Measurements from ENCODE around the gene FKBP11.
A peak's percentile ranks its signal among the peaks of the same experiment; 100 is the strongest.

Gene FKBP11

GRCh38 chr12:48925304-48926011 lies at the start of gene FKBP11:
Gene FKBP11 (minus strand): TSS chr12:48925492. CDS start chr12:48925428, 64 bp downstream.
- DNase-seq, result peak; percentile 81

- peak; percentile 53 for DNase-seq
Measured at GRCh38 chr12:48973941-48974673, 48.8 kb upstream of the FKBP11 start.

GRCh38 chr12:48973531-48973930 lies 48.2 kb upstream of the FKBP11 start:
- DNase-seq, result no peak

GRCh38 chr12:48972952-48973483 lies 47.7 kb upstream of the FKBP11 start:
- DNase-seq, result no peak

- DNase-seq, result no peak
Measured at GRCh38 chr12:48972213-48972951, 47.1 kb upstream of the FKBP11 start.

- no peak for DNase-seq
Measured at GRCh38 chr12:48970702-48971334, 45.5 kb upstream of the FKBP11 start.

- peak; percentile 51 for DNase-seq
Measured at GRCh38 chr12:48969833-48970701, 44.8 kb upstream of the FKBP11 start.

- no peak for DNase-seq
Measured at GRCh38 chr12:48969160-48969771, 44.0 kb upstream of the FKBP11 start.

GRCh38 chr12:48968467-48968866 lies 43.2 kb upstream of the FKBP11 start:
- no peak for DNase-seq

- DNase-seq, result no peak
Measured at GRCh38 chr12:48967991-48968390, 42.7 kb upstream of the FKBP11 start.

GRCh38 chr12:48966177-48966895 lies 41.0 kb upstream of the FKBP11 start:
- no peak for DNase-seq

GRCh38 chr12:48965298-48965838 lies 40.1 kb upstream of the FKBP11 start:
- DNase-seq, result no peak

GRCh38 chr12:48961801-48962200 lies 36.5 kb upstream of the FKBP11 start:
- no peak for DNase-seq

GRCh38 chr12:48961331-48961730 lies 36.0 kb upstream of the FKBP11 start:
- no peak for DNase-seq

- no peak for DNase-seq
Measured at GRCh38 chr12:48960834-48961233, 35.5 kb upstream of the FKBP11 start.

GRCh38 chr12:48958049-48958388 lies 32.7 kb upstream of the FKBP11 start:
- no peak for DNase-seq

GRCh38 chr12:48957141-48958048 lies 32.1 kb upstream of the FKBP11 start, which contains the start of gene ARF3:
Gene ARF3 (minus strand): TSS chr12:48957487. CDS start chr12:48941095, 16,392 bp downstream.
- DNase-seq, result peak; percentile 95

- peak; percentile 23 for DNase-seq
Measured at GRCh38 chr12:48956279-48957140, 31.2 kb upstream of the FKBP11 start.
